GM12891 (cell line): Measurements from ENCODE around the gene TUBB2A.
A peak's percentile ranks its signal among the peaks of the same experiment; 100 is the strongest.
"Not testable (repeated sequence)": the region's sequence is repeated elsewhere in the genome, so short reads cannot be mapped to it uniquely, and the experiment has no call there.

ENCODE experiments used
- DNase-seq: peaks from one replicate; pipeline ENCODE4 v3.0.0; 2011; ENCODE audit warnings: low spot score; ENCODE audit not compliant: insufficient read length
- FAIRE-seq: peaks from 2 replicates; lab custom pipeline; 2011; peaks lifted over from hg19 to GRCh38; lab: Jason Lieb, UNC
- PAX5 ChIP-seq: IDR thresholded peaks from 2 replicates; pipeline ENCODE4 v1.6.1; 2011; ENCODE audit warnings: low read length, moderate library complexity, mild to moderate bottlenecking; ENCODE audit not compliant: insufficient read depth, severe bottlenecking
- POLR2A ChIP-seq: IDR thresholded peaks from 2 replicates; pipeline ENCODE4 v1.6.1; 2011; ENCODE audit warnings: low read depth, low read length, control low read depth
- POLR2AphosphoS5 ChIP-seq: IDR thresholded peaks from 2 replicates; pipeline ENCODE4 v1.6.1; 2011; ENCODE audit warnings: low read depth, low read length, control low read depth
- POU2F2 ChIP-seq: IDR thresholded peaks from 2 replicates; pipeline ENCODE4 v1.6.1; 2011; ENCODE audit warnings: low read depth, mild to moderate bottlenecking, control low read depth, low read length, moderate library complexity
- SPI1 ChIP-seq: IDR thresholded peaks from 2 replicates; pipeline ENCODE4 v1.6.1; 2011; ENCODE audit warnings: low read depth, low read length, control low read depth
- TAF1 ChIP-seq: IDR thresholded peaks from 2 replicates; pipeline ENCODE4 v1.6.1; 2011; ENCODE audit warnings: low read depth, low read length, control low read depth

TUBB2A gene

DNA sequence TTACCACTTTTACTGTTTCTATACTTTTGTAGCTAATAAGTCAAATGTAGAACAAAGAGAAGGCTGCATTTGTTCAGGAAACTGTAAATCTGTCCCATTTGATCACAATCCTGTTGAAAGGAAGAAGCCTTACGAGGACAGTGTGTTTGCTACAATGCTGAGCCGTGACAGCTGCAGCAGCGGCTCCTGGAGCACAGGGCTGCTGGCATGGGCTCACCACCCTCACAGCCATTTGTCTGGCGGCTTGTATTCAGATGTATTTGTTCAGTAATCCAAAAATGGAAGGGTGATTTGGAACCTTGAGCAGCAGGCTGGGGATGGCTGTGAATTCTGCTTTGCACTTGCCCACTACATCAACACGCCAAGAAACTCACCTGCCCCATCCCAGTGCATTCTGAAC lies 5.7 kb downstream of the TUBB2A start:
- FAIRE-seq: no peak
- TF ChIP-seq POLR2AphosphoS5: no peak
- TF ChIP-seq POLR2A: no peak
- TF ChIP-seq POU2F2: no peak
- TF ChIP-seq TAF1: no peak
- no peak for TF ChIP-seq SPI1
- DNase-seq: no peak

DNA sequence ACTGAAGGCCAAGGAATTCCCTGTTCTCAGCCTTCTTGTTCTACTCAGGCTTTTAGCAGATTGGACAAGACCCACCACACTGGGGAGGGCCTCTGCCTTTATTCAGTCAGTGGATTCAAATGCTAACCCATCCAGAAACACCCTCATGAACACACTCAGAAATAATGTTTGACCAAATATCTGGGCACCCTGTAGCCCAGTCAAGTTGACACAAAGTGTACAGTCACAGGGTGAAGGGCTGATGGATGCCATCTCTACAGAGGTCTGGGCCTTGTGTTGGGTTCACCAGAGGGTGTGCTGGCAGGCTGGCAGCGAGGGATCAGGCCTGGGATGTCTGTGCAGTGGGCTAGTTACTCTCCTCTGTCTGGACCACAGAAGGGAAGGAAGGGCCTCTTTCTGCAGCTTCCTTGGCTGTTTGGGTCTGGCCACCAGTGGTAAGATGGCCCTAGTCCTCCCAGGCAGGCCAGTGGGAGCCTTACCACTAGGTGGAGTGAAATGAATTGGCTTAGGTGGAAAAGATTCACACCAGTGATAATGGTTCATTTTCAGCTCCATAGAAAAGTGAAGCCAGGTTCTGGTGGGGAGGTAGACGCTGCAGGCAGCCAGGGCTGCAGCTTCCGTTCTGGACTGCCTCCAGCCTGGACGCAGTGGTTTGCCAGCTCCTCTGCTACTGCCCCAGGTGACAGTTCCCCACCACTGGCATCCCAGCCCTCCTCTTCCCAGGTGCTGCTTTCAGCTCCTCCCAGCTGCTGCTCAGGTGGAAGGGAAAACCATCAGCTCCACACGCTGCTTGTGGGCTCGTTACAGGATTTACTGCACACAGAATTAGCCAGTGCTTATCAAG lies 9.2 kb downstream of the TUBB2A start:
- TF ChIP-seq TAF1: no peak
- TF ChIP-seq POU2F2: no peak
- TF ChIP-seq SPI1: no peak
- TF ChIP-seq PAX5: no peak
- no peak for TF ChIP-seq POLR2AphosphoS5
- no peak for TF ChIP-seq POLR2A
- FAIRE-seq (no peak), DNase-seq (no peak)

DNA sequence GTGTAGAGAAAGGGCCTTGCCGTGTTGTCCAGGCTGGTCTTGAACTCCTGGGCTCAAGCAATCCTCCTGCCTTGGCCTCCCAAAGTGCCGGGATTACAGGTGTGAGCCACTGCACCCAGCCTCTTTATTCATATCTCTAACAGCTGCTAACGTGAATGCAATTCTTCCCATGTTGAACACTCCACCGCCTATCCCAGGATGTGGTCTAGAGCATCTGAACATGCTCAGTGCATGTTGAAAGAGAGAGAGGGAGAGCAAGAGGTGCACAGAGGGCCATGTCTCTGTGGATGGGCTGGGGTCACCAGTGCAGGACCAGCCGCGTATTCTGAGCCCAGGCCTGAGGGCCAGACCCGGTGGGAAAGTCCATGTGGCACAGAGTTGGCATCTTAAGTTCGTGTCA lies 12.8 kb downstream of the TUBB2A start:
- FAIRE-seq (no peak), DNase-seq (no peak)
- TF ChIP-seq POLR2A (no peak), TAF1 (no peak), POU2F2 (no peak), PAX5 (no peak), POLR2AphosphoS5 (no peak)

DNA sequence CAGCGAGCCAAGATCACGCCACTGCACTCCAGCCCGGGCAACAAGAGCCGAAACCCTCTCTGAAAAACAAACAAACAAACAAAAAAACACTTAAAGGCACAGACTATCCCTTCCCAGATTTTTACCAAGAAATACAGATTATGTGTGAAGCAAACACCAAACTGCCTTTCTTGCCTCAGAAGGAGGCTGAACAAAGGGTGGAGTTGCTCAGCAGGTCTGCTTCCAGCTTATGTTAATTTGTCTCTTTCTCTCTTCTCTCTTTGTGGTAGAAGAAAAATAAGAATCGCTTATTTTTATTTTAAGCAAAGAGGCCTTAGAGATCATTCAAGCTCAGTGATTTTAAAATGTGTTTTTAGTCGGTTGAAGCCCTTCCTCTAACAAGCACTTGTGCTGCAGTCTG lies 14.2 kb downstream of the TUBB2A start:
- FAIRE-seq (no peak), DNase-seq (no peak)
- TF ChIP-seq POLR2AphosphoS5: no peak
- TF ChIP-seq PAX5: no peak
- no peak for TF ChIP-seq POLR2A

DNA sequence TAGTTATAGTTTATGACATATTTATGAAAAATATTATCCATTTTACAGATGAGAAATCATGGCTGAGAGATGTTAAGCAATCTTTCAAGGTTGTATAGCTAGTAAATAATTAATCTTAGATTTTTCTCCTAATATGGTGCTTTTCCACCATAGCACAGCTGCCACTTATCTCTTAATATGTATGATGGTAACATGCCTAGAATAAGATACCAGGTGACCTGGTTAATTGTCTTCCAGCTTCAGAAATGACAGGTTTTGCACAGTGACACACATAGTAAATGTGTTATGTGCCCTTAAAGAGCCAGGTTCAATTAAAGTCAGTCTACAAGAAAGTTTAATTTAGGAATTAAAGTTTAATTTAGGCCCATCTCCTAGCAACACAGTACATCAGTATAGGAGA lies 14.8 kb downstream of the TUBB2A start:
- TF ChIP-seq PAX5 (no peak), TAF1 (no peak), SPI1 (no peak), POU2F2 (no peak), POLR2A (no peak), POLR2AphosphoS5 (no peak)

DNA sequence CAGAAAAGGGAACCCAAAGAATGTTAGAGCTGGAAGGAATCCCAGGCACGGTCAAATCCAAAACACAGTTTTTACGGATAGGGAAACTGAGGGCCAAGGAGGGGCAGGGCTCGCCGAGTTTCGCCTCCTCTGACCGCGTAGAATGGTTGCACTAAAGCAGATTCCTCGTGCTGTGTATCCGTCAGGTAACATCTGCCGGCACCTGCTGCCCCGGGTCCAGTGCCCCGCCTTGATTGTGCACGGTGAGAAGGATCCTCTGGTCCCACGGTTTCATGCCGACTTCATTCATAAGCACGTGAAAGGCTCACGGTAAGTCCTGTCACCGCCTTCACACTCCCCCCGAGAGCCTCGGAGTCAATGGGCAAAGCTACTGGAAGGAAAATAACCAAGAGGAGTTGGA lies 17.1 kb downstream of the TUBB2A start:
- DNase-seq: no peak
- FAIRE-seq: no peak
- TF ChIP-seq SPI1 (no peak), POLR2AphosphoS5 (no peak), PAX5 (no peak), POU2F2 (no peak), POLR2A (no peak), TAF1 (no peak)

More for the DNA sequence above, 14.8 kb downstream of the TUBB2A start:
- no peak for FAIRE-seq
- no peak for DNase-seq

DNA sequence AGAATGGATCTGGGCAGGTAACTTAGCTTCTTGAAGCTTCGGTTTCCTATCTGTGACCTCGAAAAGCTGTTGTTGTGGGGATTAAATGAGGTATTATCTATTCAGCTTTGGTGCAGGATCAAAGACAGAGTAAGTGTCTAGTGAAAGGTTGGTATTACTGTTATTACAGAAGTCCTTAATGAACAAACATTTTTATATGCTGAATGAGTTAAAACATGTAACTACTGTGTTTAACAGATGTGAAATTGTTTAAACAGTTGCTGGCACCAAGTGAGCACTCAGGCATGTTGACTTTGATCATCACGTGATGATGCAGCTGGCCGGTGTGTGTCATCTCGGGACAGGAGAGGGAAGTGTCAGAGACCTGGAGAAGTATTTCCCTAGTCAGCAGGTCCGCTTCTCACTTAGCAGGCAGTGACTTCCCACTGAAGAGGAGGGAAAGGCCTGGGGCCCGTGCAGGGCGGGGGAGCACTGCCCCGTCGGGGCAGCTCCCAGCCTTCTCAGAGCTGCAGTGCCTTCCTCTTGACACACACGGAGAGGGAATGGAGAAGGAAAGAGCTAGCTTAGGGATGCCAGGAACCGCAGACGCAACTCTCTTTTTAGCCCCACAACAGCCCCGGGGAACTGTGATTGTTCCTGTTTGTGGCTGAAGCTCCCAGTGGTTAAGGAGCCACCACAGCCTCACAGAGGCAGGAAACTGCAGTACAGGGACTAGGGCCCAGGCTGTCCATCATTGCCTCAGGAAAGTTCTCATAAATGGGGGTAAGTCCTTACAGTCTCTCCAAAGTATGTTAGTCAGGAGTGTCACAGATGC lies 18.0 kb downstream of the TUBB2A start:
- DNase-seq: no peak
- peak; percentile 52 for FAIRE-seq
- TF ChIP-seq TAF1 (no peak), SPI1 (0 out of 2 replicates have a peak, but pooled peaks have one; percentile 13)

DNA sequence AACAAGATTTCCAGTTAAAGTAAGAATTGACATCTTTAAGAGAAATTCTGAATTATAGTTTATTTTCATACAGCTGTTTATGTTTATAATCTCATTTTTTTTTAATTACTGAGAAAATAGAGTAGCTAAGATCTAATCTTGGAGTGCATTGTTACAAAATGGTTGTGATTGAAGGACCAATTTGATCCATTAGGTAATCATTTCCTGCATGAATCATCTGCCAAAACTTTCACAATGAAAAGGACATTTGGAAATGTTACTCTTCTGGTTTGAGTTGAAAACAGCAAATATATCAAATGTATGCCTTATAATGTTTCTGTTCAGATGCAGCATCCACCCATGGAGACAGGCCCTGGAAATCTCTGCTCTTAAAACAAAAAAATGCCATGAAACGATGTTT lies 19.0 kb downstream of the TUBB2A start:
- no peak for DNase-seq
- FAIRE-seq: no peak
- no peak for TF ChIP-seq POU2F2
- no peak for TF ChIP-seq PAX5
- TF ChIP-seq SPI1: no peak
- no peak for TF ChIP-seq POLR2A
- TF ChIP-seq TAF1: no peak
- no peak for TF ChIP-seq POLR2AphosphoS5

DNA sequence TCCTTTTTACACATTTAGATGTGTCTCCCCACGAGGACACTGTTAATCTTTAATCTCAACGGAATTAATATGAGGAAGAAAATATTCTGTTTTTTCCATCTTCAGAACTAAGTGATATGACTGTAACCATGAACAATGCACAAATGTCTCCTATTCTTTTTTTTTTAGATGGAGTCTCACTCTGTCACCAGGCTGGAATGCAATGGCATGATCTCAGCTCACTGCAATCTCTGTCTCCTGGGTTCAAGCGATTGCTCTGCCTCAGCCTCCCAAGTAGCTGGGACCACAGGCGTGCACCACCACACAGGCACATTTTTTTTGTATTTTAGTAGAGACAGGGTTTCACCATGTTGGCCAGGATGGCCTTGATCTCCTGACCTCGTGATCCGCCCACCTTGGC lies 19.5 kb downstream of the TUBB2A start:
- FAIRE-seq: not testable (repeated sequence)

More for the DNA sequence above, 19.5 kb downstream of the TUBB2A start:
- DNase-seq: not testable (repeated sequence)
